Measurements from ENCODE around the gene DCUN1D2.

Gene DCUN1D2

DNA sequence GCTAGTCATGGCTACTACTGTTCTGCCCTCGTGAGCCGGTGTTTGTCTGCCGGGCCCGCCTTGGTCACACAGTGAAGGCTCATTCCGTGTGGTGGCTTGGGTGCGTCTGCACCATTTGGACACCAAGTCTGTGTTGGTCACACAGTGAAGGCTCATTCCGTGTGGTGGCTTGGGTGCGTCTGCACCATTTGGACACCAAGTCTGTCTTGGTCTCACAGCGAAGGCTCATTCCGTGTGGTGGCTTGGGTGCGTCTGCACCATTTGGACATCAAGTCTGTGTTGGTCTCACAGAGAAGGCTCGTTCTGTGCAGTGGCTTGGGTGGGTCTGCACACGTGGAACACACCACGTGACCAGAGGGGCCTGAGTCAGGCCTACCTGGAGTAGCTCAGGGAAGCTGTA is 29.0 kb upstream of the DCUN1D2 start:
- DNase-seq (ENCODE audit: low spot score): no peak

DNA sequence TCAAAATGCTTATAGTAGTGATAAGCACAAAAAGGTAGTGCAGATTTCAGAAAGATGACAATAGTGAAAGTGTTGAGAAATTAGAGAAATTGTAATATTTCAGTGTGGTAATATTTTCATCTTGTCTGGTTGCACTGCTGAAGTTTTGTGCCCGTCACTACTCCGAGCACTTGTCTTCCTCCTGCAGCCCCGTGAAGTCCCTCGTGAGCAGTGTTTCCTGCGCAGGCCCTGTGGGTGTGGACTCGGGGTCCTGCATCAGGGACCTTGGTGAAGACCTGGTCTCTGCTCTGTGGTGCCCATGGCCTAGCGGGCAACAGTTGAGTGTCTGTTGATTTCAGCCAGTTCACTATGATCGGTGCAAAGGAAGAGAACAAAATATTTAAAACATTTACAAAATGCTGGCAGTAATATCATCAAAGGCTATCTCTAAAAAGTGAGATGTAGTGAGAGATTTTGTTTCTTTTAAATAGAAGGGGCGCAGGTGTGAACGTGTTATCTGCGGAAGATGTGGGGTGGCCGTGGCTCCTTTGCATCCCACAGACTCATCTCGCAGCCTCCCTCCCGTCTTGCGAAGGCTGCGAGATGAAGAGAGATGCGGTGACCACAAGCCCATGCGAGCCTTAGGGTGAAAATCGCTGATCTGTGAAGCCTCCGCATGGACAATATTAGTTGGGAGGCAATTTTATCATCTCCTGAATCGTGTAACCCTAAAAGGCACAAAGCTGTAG is 27.7 kb upstream of the DCUN1D2 start:
- no peak for DNase-seq (ENCODE audit: low spot score)

DNA sequence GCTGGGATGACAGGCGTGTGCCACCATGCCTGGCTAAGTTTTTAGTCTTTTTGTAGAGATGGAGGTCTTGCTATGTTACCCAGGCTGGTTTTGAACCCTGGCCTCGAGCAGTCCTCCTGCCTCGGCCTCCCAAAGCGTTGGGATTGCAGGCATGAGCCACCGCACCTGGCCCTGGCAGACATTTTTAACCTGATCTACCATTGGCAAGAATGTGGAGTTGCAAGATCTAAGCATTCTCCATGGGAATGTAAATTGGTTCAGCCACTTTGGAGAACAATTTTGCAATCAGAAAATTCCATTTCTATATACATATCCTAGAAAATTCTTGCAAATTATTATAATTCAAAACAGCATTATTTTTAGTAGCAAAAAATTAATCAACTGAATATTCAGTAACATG is 24.3 kb upstream of the DCUN1D2 start:
- no peak for DNase-seq (ENCODE audit: low spot score)

DNA sequence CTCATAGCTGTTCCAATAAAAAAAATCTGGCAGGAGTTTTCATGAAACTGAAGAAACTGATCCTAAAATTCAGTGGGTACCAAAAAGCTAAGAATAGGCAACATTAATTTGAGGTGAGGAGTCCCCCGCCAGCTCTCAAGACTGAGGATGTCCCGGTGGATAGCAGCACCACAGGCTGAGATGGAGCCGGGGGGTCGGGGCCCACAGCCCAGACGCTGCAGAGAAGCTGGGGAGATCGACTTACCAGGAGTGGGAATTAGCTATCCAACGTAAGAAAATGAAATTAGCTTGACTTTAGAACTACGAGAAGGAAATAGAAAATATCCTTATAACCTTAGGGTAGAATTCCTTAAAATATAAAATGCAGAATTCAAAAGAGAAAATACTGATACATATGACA is 23.2 kb upstream of the DCUN1D2 start:
- DNase-seq (ENCODE audit: low spot score): no peak

DNA sequence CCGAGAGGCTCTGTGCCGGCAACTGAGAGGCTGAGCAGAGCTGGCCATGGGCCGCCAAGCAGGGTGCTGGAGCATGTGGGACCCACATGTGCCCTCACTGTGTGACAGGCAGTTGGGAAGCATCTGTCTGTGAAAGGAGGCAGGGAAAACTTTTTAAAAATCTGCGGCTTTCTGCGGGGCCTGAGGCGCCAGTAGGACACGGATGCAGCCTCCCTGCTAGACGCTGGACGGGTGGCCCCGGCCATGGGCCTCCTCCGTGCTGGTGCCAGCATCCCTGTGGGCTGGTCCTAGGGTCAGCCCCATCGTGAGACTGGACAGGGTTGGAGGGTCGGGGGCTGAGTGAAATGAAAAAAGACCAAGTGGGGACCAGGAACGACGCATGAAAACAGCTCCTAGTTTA is 20.9 kb upstream of the DCUN1D2 start:
- DNase-seq (ENCODE audit: low spot score): no peak

DNA sequence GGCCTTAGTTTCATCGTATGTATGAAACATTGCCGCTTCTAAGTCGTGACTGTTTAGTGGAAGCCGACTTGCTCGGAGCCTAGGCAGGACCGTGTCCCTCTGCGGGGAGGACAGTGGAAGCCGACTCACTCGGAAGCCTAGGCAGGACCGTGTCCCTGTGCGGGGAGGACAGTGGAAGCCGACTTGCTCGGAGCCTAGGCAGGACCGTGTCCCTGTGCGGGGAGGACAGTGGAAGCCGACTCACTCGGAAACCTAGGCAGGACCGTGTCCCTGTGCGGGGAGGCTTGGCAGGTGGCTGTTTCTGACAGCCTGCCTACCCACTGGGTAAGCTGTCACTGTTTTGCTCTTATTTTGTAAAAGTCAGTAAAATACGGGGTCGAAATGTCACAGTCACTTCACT is 20.4 kb upstream of the DCUN1D2 start:
- no peak for DNase-seq (ENCODE audit: low spot score)

DNA sequence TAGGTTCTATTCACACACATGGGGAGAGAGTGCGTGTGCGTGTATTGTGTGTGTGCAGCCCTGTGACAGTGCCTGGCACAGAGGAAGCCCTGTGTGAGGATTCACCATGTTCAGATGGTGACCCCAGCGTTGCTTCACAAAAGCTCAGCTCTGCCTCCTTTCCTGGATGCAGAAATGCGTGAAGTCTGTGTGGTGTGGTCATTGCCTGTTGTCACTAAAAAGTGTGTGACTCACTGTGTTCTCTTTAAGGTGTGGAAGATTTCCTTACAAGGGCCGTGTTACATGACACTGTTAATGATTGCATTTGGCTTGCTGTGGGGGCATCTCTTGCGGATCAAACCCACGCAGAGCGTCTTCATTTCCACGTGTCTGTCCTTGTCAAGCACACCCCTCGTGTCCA is 19.5 kb upstream of the DCUN1D2 start:
- DNase-seq (ENCODE audit: low spot score): no peak

DNA sequence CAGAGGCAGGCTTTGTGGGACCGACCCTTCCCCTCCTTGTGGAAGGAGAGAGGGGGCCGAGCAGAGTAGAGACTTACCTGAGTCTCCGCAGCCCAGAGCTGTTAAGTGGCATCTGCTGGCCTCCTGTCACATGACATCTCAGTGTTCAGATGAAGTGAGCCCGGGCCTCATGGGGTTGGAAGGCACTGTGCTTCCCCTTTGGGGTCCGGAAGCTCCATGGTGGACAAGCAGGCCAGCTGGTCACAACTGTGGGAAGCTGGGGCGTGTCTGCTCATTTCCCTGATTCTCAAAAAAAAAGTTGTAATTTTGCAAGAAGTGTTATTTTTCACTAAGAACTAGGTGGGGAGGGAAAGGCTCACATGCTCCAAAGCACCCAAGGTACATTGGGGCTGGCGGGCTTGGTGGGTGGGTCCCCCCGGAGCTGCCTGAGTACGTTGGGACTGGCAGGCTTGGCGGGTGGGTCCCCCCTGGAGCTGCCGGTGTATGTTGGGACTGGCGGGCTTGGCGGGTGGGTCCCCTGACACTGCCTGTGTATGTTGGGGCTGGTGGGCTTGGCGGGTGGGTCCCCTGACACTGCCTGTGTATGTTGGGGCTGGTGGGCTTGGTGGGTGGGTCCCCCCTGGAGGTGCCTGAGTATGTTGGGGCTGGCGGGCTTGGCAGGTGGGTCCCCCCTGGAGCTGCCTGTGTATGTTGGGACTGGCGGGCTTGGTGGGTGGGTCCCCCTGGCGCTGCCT is 18.2 kb upstream of the DCUN1D2 start:
- no peak for DNase-seq (ENCODE audit: low spot score)

DNA sequence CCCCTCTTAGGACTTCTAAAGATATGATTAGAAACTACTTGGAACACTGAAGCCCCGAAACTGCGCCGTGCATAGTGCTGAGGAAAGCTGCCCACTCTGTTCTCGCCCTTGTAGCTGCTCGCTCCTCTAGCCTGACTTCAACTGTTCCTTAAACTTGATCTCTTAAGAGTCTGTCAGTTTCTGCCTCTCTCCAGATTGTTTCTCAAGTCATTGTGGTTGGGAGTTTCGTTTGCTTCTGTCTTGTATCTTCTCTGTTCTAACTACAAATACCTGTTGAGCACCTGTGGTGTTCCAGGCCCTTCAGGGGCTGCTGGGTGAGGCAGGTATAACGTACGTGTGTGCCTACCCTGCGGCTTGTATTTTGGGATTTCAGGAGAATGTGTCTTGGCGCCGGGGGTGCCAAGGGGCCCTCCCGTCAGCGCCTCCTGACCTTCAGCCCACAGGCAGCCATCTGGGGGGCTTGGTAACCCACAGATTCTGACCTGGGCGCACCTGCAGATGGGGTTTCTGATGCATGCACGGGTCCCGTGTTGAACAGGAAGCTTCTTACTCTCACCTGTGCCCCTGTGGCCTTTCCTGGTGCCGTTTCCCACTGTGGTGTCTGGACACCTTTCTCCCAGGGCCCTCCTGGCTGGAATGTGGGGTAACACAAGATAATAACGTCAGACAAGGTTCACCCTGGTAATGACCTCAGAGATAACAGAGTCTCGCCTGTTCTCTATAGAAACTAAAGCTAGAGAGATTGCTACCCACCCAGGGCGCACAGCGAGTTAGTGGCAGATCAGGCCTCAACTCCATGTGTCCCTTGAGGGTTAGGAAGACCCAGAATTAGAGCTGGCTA is 17.2 kb upstream of the DCUN1D2 start:
- no peak for DNase-seq (ENCODE audit: low spot score)

DNA sequence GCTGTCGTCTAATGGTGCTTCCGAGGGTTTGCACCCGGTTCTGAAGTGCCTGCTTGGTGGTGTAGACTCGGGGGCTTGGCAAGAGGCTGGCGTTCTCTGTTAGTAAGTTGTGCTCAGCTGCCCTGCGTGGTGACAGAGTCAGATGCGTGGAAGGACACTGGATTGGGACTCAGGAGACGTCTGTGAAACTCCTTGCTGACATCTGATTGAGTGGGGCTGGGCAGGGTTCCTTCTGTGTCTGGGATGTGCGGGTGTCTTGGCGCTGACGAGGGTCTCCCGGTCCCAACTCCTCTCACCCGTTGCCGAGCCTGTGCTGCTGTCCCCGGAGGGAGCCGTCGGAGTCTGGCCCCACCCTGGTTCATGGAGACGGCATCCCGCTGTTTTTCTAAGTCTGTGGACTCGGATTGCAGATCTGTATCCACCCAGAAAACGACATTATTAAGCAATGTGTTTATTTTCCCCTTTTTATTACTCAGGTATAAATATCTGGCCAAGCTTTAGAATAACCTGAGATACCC is 16.4 kb upstream of the DCUN1D2 start:
- no peak for DNase-seq (ENCODE audit: low spot score)

DNA sequence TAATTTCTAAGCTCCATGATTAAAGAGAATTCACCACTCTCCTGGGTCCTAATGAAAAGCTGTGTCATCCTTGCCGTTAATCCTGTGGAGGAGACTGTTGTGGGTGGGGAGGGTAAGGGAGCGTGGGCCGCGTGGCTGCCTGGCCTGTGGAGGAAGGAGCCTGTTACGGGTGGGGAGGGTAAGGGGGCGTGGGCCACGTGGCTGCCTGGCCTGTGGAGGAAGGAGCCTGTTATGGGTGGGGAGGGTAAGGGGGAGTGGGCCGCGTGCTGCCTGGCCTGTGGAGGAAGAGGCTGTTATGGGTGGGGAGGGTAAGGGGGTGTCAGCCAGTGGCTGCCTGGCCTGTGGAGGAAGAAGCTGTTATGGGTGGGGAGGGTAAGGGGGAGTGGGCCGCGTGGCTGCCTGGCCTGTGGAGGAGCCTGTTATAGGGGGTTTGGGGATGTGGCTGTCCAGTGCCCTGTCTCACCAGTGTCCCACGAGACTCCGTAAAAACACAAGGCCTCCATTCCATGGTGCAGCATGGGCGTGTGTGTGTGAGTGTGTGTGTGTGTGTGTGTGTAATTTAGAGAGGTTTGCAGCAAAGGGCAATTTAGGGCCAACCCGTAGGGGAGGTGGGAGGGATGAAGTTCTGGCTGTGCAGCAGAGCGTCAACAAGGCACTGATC is 15.6 kb upstream of the DCUN1D2 start:
- DNase-seq (ENCODE audit: low spot score): no peak

DNA sequence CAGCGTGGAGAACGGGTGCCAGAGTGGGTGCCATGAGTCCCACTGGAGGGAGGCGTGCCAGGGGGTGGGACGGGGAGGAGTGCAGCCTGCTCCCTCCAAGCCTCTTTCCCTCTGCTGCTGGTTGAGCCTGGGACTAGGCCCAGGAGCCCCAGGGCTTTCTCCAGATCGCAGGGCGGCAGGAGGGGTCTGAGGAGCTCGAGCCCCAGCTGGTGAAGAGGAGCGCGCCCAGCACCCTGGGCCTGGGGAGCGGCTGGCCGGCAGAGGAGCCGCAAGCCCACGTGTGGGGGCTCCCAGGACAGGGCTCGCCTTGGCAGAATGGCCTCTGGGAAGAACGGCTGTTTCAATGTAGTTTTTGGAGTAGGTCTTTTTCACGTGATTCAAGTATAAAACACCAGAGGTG is 12.2 kb upstream of the DCUN1D2 start:
- no peak for DNase-seq (ENCODE audit: low spot score)

DNA sequence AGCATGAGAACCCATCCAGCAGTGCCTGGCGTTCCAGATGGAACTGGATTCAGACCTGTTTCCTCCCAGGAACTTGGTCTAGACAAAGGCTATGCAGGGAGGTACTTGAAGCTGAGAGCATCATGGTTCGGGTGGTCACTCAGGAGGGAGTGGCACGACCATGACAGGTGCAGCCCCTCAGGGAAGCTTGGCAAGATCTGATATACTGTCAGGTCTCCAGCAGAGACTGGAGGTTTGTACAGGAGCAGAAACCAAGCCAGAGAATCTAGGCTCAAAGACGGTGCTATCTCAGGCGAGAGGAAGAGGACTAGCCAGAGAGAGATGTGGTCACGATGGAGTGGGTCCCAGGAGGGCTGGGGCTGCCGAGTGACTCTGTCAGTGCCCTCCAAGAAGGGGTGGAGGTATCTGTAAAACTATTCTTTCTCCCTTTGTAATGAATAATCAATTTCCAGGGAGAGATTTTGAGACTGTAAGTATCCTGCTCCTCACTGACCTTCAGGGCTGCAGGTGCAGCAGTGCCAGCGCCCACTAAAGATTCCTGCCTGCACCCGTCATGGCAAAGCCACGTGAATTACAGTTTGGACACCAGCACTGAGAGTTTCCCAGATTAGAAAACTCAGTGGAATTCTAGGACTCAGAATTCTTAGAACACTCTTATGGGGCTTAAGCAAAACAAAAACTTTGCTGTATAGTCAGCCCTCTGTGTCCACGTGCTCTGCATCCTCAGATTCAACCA is 10.2 kb upstream of the DCUN1D2 start:
- DNase-seq (ENCODE audit: low spot score): no peak

DNA sequence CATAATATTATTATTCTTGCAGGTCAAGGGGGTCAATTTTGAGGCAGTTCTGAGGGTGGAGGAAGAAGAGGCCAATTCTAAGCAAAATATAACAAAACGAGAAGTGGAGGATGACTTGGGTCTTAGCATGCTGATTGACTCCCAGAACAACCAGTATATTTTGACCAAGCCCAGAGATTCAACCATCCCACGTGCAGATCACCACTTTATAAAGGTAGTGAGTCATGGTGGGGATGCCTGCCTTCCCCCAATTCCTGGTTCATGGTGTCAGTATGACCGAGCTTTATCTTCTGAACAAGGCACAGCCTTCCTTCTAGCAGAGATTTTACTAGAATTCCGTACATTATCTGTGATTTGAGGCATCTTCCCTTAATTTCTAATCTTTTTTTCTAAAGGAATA is 9.4 kb upstream of the DCUN1D2 start:
- DNase-seq (ENCODE audit: low spot score): no peak

DNA sequence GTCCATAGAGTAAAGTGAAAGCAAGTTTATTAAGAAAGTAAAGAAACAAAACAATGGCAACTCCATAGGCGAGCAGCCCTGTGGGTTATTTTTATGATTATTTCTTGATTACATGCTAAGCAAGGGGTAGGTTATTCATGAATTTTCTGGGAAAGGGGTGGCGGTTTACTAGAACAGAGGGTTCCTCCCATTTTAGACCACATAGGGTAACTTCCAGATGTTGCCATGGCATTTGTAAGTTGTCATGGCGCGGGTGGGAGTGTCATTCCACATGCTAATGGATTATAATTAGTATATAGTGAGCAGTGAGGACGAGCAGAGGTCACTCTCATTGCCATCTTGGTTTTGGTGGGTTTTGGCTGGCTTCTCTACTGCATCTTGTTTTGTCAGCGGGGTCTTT is 8.4 kb upstream of the DCUN1D2 start:
- DNase-seq (ENCODE audit: low spot score): no peak

DNA sequence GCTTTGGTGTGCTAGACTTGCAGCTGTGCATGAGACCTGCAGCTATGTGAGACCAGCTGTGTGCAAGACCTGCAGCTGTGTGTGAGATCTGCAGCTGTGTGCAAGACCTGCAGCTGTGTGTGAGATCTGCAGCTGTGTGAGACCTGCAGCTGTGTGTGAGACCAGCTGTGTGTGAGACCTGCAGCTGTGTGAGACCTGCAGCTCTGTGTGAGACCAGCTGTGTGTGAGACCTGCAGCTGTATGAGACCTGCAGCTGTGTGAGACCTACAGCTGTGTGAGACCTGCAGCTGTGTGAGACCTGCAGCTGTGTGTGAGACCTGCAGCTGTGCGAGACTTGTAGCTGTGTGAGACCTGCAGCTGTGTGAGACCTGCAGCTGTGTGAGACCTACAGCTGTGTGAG is 6.7 kb upstream of the DCUN1D2 start:
- DNase-seq (ENCODE audit: low spot score): no peak

DNA sequence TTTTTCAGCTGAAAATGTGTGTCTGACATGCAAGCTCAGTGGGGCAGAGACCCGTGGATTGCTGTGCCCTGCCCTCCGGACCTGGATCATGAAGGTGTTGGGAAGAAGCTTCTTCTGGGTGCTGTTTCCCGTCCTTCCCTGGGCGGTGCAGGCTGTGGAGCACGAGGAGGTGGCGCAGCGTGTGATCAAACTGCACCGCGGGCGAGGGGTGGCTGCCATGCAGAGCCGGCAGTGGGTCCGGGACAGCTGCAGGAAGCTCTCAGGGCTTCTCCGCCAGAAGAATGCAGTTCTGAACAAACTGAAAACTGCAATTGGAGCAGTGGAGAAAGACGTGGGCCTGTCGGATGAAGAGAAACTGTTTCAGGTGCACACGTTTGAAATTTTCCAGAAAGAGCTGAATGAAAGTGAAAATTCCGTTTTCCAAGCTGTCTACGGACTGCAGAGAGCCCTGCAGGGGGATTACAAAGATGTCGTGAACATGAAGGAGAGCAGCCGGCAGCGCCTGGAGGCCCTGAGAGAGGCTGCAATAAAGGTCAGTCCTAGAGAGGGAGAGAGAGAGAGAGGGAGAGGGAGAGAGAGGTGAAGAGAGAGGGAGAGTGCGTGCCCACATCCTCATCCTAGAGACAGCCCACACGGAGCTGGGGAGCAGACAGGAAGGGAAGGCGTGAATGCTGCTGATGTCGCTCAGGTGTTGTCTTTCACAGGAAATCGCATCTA is 5.1 kb upstream of the DCUN1D2 start:
- no peak for DNase-seq (ENCODE audit: low spot score)

DNA sequence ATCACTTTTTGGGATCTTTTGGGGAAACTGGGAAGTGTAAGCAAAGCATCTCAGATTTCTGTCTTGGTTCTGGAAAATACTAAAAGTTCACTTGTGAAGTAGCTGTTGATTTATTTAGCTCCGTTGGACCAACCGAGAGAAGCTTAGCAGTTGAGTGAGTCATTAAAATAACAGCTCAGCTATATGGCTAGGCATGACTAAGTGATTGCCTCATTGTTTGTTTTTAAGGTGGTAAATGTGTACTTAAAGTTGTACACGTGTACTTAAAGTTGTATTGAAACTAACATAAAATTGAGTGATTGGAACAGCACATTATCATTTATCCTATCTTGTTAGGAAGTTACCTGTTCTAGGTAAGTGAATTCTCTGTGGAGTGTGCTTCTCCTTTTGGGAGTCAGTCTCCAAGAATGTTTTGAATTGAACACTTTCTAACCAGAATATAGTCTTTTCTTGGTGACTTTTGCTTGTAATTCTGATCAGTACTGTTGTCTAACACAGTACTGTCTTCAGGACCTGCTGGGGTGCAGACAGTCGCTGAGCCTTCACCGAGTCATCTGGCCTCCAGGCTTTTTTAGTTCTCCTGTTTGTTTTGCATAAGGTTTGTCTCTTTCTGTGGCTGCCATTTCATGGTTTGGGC is 2.9 kb upstream of the DCUN1D2 start:
- DNase-seq (ENCODE audit: low spot score): no peak

DNA sequence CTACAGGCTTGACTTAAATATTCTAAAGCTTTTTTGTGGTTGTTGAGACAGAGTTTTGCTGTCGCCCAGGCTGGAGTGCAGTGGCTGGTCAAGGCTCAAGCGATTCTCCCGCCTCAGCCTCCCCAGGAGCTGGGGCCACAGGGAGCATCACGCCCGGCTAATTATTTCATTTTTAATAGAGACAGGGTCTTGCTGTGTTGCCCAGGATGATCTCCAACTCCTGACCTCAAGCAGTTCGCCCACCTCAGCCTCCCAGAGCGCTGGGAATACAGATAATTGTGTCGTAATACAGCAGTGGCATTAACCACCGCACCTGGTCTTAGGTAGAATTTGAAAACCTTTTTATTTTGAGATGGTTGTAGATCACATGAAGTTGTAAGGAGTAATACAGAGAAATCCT is 1.5 kb upstream of the DCUN1D2 start:
- no peak for DNase-seq (ENCODE audit: low spot score)

DNA sequence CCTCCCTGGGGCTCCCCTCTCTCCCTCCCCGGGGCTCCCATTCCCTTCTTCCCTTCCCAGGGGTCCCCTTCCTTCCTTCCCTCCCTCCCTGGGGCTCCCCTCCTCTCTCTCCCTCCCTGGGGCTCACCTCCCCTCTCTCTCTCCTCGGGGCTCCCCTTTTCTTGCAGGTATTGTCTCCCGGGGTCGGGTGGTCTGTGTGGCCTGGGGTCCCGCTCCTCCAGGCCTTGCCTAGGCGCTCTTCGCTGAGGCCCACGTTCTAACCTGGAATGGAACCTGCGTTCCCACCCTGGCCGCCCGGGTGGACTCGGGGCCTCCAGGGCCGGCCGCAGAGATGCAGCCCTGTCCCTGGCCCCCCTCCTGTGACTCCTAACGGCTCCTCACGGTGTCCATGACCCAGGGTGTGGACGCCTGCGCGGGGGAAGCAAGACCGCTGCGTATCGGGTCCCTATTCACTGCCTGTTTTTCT is 940 bp upstream of the DCUN1D2 start:
- DNase-seq (ENCODE audit: low spot score): no peak
